ENCODE measurements around the gene GMDS.
A peak's percentile ranks its signal among the peaks of the same experiment; 100 is the strongest.

GMDS gene

DNA sequence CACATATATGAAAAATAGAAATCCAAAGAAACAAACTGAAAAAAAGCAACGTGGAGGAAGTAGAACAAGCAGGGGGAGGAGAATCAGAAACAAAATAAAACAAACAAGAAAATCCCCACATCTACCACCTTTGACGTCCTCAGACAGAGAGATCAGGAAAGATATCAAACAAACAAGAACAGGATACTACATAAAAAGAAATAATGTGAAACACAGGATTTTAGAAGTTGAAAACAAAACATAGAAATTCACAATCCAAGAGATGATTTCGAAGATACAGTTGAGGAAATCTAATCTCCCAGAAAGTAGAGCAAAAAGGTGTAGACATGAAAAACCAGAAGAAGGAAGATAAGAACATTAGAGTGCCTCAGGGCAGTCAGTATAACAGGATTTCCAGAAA is 514.5 kb downstream of the GMDS start:
- H3K4me3 ChIP-seq (replicated peaks in 1 of 2; ENCODE audit: low read depth in 2 of 2, low read length in 2 of 2), result no peak overlapping the region
- DNase-seq (ENCODE audit: low read depth in 2 of 2), result no peak
- TF ChIP-seq, protein P1, sequence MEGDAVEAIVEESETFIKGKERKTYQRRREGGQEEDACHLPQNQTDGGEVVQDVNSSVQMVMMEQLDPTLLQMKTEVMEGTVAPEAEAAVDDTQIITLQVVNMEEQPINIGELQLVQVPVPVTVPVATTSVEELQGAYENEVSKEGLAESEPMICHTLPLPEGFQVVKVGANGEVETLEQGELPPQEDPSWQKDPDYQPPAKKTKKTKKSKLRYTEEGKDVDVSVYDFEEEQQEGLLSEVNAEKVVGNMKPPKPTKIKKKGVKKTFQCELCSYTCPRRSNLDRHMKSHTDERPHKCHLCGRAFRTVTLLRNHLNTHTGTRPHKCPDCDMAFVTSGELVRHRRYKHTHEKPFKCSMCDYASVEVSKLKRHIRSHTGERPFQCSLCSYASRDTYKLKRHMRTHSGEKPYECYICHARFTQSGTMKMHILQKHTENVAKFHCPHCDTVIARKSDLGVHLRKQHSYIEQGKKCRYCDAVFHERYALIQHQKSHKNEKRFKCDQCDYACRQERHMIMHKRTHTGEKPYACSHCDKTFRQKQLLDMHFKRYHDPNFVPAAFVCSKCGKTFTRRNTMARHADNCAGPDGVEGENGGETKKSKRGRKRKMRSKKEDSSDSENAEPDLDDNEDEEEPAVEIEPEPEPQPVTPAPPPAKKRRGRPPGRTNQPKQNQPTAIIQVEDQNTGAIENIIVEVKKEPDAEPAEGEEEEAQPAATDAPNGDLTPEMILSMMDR (IDR thresholded peaks at IDR 0.05; ENCODE audit: low read depth, low read length), result no peak

DNA sequence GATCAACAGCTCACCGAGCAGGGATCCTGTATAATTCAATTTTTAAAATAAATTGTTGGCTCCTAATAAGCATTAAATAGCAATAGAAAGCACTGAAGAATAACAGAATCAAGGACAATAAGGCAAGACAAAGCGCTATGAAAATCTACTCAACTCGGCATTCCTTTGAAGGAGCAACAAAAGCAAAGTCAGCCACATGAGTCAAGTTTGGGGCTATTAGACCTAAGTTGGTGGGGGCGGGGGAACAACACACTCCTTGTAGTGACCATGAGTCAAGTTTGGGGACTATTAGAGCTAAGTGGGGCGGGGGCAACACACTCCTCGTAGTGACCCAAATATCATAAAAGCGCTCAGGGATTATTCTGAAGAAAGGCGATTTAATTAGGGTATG is 515.7 kb downstream of the GMDS start:
- DNase-seq (ENCODE audit: low read depth in 2 of 2), result no peak
- TF ChIP-seq, protein P1 (IDR thresholded peaks at IDR 0.05; ENCODE audit: low read depth, low read length), result no peak
- no peak overlapping the region for H3K4me3 ChIP-seq (replicated peaks in 1 of 2; ENCODE audit: low read depth in 2 of 2, low read length in 2 of 2)

DNA sequence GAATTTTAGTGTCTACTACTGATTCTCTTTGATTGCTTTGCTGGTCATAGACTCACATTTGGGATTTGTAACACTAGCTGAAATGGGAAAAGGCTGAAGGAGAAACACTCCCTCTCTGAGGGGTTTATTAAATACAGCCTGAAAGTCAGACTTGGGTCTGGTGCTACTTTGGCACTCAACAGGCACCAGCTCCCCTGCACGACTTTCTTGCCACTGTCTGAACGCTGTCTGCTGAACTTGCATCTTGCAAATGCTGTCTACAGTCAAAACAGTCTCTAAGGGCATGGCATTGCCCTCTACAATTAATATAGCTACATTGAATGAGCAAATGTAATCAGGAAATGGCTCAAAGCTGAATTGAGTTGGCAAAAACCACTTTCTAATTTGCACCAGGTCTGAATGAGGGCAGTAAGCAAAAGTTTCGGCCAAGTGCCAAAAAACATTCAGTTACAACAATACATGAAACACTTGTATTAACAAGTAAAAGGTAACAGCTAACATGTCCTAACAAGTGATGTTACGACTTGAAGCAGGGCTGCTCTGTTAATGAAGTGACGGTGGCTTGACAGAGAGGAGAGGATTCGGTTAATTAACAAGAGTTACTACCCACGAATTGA is 516.2 kb downstream of the GMDS start:
- no peak overlapping the region for H3K4me3 ChIP-seq (replicated peaks in 1 of 2; ENCODE audit: low read depth in 2 of 2, low read length in 2 of 2)
- no peak for DNase-seq (ENCODE audit: low read depth in 2 of 2)
- TF ChIP-seq, protein P1 (IDR thresholded peaks at IDR 0.05; ENCODE audit: low read depth, low read length), result no peak

DNA sequence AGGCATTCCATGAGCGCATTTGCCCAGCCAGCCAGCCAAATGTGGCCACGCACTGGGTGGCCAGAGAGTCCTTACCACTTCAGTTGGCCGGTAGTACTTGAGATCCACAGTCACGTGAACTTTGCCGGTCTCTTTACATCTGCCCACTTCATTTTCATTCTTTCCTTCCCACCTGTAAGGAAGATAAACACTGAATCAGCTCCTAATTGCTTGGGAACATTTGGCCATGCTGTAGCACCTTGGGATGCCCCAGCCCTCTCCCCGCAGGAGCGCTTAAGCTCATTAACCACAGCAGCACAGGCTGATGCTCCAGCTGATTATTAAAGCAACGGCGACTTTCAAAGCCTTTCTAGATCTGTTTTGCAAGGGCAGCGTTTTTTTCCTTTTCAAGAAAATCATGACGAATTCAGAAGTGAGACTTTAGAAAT is 519.0 kb downstream of the GMDS start:
- H3K4me3 ChIP-seq (replicated peaks in 1 of 2; ENCODE audit: low read depth in 2 of 2, low read length in 2 of 2), result no peak overlapping the region
- no peak for DNase-seq (ENCODE audit: low read depth in 2 of 2)
- TF ChIP-seq, protein P1 (IDR thresholded peaks at IDR 0.05; ENCODE audit: low read depth, low read length), result no peak

DNA sequence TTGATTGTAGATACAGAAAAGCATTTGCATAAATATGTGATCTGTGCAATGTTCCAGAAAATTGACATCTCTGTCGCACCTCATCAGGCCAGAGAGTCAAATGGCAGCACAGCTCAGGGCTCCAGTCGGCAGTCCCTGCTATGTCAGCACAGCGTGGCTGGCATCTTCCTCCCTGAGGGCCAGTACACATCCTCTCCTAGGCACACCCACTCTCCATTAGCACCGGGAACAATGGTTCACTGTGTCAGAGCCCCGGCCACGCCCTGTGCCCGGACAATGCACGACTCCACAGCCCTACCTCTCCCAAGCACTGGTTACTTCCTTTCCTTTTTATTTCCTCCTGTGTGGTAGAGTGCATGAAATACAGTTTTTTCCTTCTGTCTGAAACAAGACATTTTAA is 520.8 kb downstream of the GMDS start:
- DNase-seq (ENCODE audit: low read depth in 2 of 2), result peak in 1 of 2 donors; percentile 18
- H3K4me3 ChIP-seq (replicated peaks in 1 of 2; ENCODE audit: low read depth in 2 of 2, low read length in 2 of 2), result no peak overlapping the region
- TF ChIP-seq, protein P1 (IDR thresholded peaks at IDR 0.05; ENCODE audit: low read depth, low read length), result no peak

DNA sequence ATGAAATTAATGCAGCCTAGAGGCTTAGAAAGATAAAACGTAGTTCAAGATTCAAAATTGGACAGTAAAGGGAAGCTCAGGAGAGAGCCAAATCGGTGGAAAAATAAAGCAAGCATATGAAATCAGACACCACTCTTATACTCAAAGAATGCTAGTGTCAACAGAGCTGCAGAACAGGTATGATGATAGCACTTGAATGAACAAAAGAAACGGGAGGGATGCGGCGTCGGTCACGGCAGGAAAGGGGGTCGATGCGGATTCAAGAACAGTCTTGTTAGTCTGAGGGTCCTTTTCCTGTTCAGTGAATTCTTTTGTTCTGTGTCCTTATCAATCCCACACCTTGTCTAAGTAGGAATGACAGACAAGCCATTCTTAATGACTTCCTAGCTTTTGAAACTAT is 521.3 kb downstream of the GMDS start:
- no peak for DNase-seq (ENCODE audit: low read depth in 2 of 2)
- H3K4me3 ChIP-seq (replicated peaks in 1 of 2; ENCODE audit: low read depth in 2 of 2, low read length in 2 of 2), result no peak overlapping the region
- TF ChIP-seq, protein P1 (IDR thresholded peaks at IDR 0.05; ENCODE audit: low read depth, low read length), result no peak

DNA sequence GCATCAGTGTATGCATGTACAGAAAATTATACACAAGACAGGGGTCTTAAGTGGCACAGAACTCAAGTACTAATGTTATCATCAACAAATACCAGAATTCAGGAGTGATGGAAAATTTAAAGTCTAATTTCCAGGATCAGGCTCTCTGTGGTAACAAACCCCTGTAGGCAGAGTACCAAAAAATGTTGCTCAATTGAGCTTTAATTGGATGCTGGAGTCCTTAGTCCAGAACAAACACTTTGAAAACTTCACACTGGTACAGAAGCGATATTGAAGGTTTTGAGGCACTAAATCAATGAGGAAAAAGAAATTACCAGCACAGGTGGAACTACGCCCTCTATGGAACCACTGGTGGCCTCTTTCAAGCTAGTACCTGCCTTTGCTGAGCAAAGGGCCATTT is 522.6 kb downstream of the GMDS start:
- DNase-seq (ENCODE audit: low read depth in 2 of 2), result no peak
- TF ChIP-seq, protein P1 (IDR thresholded peaks at IDR 0.05; ENCODE audit: low read depth, low read length), result no peak
- no peak overlapping the region for H3K4me3 ChIP-seq (replicated peaks in 1 of 2; ENCODE audit: low read depth in 2 of 2, low read length in 2 of 2)
